ENCODE data around the gene COL23A1.

The COL23A1 gene

GRCh38 chr5:178421699-178422399 is 168.3 kb downstream of the COL23A1 start:
- no peak for DNase-seq (ENCODE audit: low read depth)

DNA sequence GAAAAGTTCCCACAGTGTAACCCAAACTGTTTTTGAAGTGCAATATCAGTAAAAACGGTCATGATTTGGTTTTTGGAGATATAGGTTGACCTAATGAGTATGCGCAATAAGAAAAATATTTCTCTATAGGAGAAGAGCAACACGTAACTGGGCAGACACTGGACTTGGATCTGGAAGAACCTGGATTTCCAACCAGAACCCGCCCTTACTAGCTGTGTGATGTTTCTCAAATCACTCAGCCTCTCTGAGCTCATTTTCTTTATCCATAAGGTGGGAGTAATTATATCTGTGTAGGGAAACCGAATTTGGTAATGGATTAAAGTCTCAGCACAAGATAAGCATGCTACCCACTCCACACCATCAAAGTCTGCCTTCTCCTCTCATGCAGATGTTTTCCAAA is 169.1 kb downstream of the COL23A1 start:
- no peak for DNase-seq (ENCODE audit: low read depth)

GRCh38 chr5:178420354-178420781 is 169.8 kb downstream of the COL23A1 start:
- DNase-seq (ENCODE audit: low read depth): no peak

DNA sequence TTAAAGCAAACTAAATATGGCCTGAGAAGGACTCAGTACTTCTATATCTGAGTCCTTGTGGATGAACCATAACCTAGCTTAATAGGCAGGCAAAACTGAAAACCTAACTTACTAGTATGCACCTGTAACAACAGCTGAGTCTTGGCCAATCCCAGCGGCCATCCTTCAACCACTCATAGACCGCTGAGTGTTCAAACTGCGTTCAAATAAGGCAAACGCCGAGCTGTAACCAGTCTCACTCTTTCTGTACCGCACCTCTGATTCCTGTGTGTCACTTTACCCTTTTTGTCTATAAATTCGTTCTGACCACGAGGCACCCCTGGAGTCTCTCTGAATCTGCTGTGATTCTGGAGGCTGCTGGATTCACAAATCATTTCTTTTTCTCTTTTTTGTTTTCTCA is 170.5 kb downstream of the COL23A1 start:
- DNase-seq (ENCODE audit: low read depth): no peak

GRCh38 chr5:178419196-178419595 is 171.0 kb downstream of the COL23A1 start:
- DNase-seq (ENCODE audit: low read depth): no peak

GRCh38 chr5:178418471-178419010 is 171.7 kb downstream of the COL23A1 start:
- no peak for DNase-seq (ENCODE audit: low read depth)

GRCh38 chr5:178418031-178418430 is 172.2 kb downstream of the COL23A1 start:
- DNase-seq (ENCODE audit: low read depth): no peak

GRCh38 chr5:178417391-178417811 is 172.8 kb downstream of the COL23A1 start:
- no peak for DNase-seq (ENCODE audit: low read depth)

DNA sequence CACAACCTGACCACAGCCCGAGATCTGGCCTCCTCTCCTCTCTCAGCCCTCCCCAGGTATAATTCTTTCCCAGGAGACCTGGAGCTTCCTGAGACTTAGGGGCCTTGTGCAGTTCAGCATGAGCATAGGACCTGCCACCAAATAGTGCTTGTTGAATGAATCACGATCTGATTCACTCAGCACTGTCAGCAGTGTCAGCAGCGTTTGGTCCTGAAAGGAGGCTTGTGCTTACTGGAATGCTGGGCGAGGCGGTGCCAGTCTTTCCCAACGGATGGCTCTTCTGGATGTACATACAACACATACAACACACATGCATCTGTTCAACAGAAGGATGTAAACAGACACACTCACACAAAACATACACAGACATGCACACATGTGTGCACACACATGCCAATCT is 173.3 kb downstream of the COL23A1 start:
- DNase-seq (ENCODE audit: low read depth): peak; percentile 27

- DNase-seq (ENCODE audit: low read depth): no peak
These were observed 173.8 kb downstream of the COL23A1 start for GRCh38 chr5:178416206-178416882.

DNA sequence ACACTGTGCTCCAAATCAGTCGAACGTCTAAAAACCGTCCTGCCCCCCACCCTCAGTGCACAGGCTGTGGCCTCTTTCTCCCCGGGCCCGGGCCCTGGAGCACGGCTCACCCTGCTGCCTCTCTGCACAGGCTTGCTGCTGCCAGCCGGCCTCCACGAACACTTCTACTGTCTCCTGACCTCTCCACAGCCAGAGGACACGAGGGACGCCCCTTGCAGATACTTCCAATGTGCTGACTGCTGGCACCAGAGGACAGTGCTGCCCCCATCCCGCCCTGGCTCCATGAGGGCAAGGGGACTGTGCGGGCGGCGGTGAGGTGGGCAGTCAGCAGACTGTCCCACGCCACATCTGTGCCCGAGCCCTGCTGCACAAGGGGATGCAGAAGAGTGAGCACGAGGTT is 174.8 kb downstream of the COL23A1 start:
- no peak for DNase-seq (ENCODE audit: low read depth)

GRCh38 chr5:178413988-178414387 is 176.2 kb downstream of the COL23A1 start:
- DNase-seq (ENCODE audit: low read depth): no peak

DNA sequence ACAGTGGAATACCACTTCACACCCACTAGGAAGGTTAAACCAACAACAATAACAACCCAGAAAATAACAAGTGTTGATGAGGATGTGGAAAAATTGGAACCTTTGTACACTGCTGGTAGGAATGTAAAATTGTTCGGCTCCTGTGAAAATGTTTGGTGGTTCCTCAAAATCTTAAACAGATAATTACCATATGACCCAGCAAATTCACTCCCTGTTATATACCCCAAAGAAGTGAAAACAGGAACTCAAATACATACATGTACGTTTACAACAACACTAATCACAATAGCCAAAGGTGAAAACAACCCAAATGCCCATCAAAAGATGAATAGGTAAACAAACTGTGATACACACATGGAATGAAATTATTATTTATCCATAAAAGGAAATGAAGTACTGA is 179.1 kb downstream of the COL23A1 start:
- DNase-seq (ENCODE audit: low read depth): no peak

GRCh38 chr5:178407646-178408045 is 182.5 kb downstream of the COL23A1 start:
- no peak for DNase-seq (ENCODE audit: low read depth)

GRCh38 chr5:178404987-178405386 is 185.2 kb downstream of the COL23A1 start:
- no peak for DNase-seq (ENCODE audit: low read depth)

- DNase-seq (ENCODE audit: low read depth): no peak
These were observed 186.1 kb downstream of the COL23A1 start for GRCh38 chr5:178403956-178404600.

GRCh38 chr5:178403351-178403750 is 186.8 kb downstream of the COL23A1 start:
- DNase-seq (ENCODE audit: low read depth): no peak

DNA sequence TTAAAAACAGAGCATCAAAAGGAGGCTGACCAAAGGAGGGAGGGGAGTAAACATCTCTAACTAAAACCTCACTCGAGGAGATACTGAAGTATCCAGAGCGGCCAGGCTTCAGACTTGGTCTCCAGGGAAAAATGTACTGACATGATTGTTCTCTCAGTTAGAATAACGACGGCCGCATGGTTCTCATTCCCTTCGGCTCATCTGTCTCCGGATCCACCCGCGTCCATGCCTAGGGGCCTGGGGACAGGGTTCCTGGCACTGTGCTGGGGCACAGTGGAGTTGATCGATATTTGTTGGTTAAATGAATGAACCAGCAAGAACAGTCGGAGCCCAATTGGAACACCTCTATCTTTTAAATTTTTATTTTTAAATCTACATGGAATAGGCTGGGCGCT is 190.5 kb downstream of the COL23A1 start:
- DNase-seq (ENCODE audit: low read depth): no peak

DNA sequence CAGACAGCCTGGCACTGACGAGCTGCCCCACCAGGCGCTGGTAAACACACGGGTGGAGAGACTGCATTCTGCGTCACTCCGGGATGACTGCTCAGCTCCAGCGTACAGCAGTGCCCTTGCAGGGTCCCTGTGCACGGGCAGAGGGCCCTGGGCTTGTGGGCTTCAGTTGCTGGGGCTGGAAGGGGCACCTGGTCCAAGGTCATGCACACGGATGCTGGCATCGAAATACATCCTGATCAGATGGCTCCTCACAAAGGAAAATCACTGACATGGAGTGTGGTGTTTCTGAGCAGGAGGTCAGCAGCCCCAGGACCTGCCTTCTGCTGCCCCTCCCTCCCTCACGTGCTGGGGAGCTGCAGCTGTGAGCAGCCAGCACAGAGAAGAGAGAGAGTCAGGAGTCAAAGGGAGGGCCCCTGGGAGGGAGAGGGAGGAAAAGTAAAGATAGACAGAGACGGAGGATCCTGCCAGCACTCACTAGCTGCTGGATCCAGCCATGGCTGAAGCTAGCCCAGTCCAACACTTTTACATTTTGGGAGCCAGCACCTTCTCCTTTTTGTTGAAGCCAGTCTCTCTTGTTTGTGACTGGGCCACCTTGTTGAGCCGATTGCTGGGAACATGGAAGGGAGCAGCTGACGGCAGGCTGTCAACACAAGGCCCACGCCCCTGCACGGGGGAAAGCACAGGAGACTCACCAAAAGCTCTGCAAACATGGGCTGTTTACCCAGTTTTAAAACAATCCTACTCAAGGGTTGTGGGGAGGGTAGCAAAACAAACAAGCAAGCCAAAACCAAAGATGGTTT is 191.1 kb downstream of the COL23A1 start:
- DNase-seq (ENCODE audit: low read depth): no peak

DNA sequence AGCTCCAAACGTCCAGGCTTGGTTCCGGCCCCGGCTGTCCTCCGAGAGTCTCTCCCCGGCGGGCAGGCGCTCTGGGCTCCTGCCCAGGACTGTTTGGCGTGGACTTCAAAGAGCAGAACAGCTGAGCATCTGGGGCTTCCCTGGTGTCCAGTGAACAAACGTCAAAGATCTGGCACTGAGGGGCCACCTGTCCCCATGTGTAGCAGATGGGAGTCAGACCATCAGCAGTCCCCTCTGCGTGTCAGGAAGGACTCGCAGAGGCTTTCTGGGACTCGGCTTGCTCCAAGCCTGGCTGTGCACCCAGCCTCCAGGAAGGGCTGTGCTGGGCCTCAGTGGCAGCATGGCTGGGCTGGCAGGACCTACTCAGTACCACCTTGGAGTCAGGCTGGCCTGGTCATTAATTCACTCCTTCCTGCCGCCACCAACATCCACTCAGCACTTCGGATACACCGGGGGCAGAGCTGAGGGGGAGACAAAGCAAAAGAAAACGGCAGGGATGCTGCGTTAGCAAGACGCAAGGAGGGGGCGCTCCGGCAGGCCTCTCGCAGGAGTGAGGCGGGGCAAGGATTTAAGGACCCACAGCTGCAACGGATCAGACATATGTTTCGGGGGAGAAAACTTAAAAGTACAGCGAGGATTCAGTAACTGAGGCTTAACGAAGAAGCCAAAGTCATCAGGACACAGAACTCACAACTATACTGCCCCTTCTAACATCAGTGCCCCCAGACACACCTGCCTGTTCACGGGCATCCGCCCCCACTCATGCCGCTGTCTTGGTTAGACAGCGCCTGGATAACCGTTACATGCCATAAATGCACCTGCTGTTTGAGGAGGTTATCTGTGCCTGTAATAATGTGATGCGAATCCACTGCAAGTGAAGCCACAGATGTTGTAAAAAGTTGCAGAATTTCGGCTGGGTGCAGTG is 193.1 kb downstream of the COL23A1 start:
- DNase-seq (ENCODE audit: low read depth): no peak

GRCh38 chr5:178394074-178394473 is 196.1 kb downstream of the COL23A1 start:
- DNase-seq (ENCODE audit: low read depth): no peak

Data from iris pigment epithelial cell (primary cell).